HG02798 (cell line): ENCODE results near the gene TMEM184B.
"Not testable (repeated sequence)": the region's sequence is repeated elsewhere in the genome, so short reads cannot be mapped to it uniquely, and the experiment has no call there.

Experiments used
- ATAC-seq: cut with Tn5 transposase; IDR thresholded peaks from one replicate; pipeline ENCODE4 v1.9.1; 2021; ENCODE audit warnings: mild to moderate bottlenecking; ENCODE audit not compliant: unreplicated experiment, poor library complexity

TMEM184B gene

DNA sequence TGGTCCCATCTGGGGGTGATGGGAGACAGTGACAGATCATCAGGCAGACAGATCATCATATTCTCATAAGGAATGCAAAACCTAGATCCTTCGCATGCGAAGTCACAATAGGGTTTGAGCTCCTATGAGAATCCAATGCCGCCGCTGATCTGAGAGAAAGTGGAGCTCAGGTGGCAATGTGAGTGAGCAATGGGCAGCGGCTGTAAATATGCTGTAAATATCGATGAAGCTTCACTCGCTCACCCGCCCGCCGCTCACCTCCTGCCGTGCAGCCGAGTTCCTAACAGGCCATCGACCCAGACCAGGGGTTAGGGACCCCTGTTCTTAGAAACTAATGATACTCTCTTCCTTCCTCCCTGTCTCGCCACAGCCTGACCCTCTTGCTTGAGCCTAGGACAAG lies 81.8 kb downstream of the TMEM184B start:
- ATAC-seq, result no peak

DNA sequence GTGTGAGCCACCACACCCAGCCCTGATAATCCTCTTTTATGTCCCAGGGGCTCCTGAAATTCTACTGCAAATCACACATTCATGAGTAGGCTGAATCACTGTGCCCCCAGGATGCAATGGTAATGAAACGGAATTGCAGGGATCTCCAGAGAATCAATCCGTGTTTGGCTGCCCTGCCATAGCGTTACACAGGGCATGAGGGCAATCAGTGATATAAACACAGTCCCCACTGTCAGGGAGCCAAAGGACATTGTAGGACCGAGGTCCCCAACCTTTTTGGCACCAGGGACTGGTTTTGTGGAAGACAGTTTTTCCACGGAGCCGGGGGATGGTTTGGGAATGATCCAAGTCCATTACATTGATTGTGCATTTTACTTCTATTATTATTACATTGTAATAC lies 82.2 kb downstream of the TMEM184B start:
- ATAC-seq, result no peak

DNA sequence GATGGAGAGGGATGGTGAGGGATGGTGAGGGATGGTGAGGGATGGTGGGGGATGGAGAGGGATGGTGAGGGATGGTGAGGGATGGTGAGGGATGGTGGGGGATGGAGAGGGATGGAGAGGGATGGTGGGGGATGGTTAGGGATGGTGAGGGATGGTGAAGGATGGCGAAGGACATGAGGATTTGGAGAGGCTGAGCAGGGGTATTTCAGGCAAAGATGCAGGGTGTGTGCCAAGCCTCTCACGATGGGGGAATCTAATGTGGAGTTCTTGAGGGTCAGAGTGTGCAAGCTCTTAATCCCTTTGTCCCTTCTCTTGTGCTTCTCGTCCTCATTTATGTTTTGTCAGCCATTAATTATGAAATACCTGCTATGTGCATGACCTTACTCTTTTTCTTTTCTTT lies 83.7 kb downstream of the TMEM184B start:
- no peak for ATAC-seq

DNA sequence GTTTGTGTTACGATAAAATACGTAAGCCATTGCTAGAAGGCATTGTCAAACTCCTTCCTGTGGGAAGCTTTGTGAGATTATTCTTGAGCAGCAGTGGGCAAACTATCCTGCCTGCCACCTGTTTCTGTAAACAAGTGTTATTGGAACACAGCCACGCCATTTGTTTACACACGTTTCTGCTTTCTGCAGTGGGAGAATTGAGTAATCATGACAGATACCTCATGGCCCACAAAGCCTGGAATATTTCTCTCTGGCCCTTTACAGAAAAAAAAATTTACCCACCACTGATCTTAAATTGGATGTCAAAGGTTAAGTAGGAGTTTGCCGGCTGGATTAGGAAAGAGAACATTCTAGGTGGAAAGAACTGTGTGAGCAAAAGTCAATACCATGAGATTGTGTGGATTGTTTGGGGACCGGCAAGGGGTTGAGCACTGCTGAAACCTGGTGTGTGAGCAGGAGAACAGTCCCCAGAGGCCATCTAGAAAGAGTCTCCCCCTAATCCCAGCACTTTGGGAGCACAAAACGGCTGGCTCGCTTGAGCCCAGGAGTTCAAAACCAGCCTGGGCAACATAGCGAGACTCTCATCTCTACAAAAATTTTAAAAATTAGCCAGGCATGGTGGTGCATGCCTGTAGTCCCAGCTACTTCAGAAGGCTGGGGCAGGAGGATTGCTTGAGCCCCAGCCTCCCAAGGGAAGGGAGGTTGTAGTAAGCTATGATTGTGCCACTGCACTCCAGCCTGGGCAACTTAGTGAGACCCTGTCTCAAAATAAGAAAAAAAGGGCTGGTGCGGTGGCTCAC lies 85.2 kb downstream of the TMEM184B start:
- no peak for ATAC-seq

DNA sequence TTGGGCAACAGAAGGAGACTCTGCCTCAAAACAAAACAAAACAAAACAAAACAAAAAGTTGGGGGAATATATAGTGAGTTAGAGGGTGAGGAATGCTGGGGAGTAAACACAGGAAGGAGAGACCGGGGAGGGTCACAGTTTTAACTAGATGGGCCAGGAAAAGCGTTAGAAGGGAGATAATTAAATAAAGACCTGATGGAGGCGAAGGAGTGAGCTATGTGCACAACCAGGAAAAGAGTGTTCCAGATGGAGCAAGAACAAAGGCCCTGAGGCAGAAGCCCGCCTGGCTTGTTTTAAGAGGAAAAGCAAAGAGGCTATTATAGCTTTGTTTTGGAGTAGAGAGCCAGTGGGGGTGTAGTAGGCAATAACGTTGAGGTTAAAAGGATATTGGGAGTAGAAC lies 86.4 kb downstream of the TMEM184B start:
- ATAC-seq, result no peak

DNA sequence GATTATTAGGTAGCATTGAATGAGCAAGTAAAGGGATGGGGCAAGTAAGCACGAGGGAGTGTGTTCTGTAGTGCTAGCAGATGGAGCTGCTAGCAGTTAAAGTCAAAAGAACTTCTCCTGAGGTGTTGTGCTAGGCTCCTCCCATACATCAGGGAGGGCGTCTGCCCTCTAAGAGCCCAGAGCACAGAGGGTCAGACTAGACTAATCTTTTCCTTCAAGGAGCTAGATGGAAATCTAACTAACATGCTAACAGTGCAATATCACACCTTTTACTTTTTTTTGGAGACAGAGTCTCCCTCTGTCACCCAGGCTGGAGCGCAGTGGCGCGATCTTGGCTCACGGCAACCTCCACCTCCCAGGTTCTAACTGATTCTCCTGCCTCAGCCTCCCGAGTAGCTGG lies 88.0 kb downstream of the TMEM184B start:
- ATAC-seq, result no peak

DNA sequence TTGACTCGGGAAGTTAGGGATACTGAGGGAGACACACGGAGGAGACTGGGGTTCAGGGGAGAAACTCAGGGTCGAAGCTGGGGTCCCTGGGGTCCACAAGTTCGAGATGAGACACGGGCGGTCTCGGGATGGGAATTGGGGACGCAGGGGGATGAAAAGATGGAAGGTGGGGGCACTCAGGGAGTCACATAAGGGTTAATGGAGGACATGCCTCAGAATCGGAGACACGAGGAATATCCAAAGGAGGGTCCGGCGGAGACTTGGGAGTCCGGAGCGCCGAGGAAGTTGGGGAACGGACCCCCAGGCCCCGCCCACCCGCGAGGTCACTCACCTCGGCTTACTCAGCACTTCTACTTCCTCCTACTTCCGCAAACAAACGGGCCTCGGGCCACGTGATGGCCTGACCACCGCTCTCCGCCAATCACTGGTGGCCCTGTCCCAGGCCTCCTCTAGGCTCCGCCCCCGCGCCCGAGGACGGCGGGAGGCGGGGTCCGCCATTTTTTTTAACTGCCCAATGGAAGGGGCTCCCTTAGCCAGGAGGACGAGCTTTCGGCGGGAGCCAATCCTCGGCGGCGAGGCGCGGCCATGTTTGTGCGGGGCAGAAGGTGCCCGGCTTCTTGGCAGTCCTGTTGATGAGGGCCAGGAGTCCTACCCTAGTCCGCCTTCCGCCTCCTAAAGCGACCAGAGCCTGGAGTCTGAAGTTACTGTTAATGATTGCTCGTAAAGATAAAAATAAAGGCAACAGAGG lies 91.2 kb downstream of the TMEM184B start, which contains the start of gene PLA2G6:
TSS of gene PLA2G6 (minus strand) at position 378 of the 748 bp plus-strand sequence. CDS start 12,404 bp downstream, outside the sequence.
- peak; percentile 92 for ATAC-seq

DNA sequence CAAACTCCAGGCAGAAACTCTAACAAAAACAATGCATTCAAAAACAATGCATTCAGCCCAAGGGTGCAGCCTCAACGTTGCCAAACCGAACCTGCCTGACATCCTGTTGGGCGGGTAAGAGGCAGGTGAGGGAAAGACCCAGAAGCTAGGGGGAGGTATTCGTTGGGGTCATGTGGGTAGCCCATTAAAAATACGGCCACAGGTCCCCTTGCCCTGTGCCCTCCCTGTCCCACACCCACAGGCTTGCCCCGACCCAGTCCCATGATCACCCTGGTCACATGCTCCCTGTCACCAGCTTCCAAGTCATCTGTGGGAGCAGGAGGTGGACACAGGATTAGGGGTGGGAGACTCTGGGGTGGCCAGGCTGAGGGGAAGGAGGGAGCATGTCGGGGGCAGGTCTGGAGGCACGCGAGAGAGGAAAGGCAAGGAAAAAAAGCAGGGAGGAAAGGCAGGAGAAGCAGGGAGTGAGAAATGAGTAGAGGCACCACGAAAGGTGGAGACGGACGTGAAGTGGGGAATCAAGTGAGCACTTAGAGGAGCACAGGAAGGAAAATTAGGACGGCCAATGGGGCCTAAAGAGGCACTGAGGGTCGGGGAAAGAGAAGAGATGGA lies 91.9 kb downstream of the TMEM184B start:
- no peak for ATAC-seq

DNA sequence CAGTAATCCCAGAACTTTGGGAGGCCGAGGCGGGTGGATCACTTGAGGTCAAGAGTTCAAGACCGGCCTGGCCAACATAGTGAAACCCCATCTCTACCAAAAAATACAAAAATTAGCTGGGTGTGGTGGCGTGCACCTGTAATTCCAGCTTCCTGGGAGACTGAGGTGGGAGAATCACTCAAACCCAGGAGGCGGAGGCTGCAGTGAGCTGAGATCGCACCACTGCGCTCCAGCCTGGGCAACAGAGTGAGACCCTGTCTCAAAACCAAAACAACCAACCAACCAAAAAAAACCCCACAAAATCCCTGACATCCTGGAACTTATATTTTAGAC lies 94.2 kb downstream of the TMEM184B start:
- not testable (repeated sequence) for ATAC-seq

DNA sequence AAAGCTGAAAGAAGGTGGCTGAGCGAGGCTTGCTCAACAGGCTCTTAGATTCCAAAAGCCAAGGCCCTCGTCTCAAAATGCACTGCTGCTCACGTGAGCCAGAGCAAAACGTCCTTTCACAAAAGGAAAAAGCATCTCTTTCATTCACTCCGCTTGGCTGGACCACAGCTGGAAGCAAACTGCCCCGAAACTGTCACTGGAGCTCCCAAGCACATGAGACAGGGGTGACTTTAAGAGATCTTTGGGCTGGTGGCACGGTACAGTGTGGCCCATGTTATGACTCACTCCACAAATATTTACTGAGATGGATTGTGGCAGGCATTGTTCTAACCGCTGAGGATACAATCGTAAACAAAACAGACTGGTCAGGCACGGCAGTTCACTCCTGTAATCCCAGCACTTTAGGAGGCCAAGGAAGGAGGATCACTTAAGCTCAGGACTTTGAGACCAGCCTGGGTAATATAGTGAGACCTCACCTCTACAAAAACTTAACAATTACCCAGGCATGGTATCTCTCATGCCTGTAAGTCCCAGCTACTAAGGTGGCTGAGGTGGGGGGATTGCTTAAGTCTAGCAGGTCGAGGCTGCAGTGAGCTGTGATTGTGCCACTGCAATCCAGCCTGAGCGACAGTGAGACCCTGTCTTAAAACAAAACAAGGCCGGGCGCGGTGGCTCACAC lies 94.7 kb downstream of the TMEM184B start:
- ATAC-seq, result no peak

DNA sequence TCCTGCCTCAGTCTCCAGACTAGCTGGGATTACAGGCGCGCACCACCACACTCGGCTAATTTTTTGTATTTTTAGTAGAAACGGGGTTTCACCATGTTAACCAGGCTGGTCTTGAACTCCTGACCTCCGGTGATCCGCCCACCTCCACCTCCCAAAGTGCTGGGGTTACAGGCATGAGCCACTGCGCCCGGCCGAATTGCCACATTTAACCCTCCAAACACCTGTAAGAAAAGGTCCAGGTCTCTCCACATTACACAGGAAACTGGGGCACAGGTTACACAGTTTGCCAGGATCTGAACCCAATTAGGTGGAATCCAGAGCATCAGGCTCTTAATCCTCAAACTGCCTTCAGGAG lies 95.3 kb downstream of the TMEM184B start:
- not testable (repeated sequence) for ATAC-seq

DNA sequence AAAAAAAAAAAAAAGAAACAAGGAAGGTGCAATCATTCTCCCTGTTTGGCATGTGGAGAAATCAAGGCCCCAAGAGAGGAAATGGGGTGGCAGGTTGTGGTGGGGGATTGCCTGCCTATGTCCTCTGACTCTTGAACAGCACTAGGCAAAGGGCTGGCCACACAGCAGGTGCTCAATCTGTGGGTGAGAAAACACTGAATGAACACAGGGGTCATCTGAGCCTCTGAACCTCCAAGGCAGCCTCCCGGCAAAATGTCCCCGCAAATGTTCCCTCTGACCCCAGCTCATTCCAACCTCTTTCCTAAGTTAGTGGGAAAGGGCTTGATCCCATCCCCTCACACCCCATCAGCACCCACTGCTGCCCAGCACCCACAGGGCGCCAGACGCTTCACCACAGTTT lies 95.8 kb downstream of the TMEM184B start:
- ATAC-seq, result no peak

DNA sequence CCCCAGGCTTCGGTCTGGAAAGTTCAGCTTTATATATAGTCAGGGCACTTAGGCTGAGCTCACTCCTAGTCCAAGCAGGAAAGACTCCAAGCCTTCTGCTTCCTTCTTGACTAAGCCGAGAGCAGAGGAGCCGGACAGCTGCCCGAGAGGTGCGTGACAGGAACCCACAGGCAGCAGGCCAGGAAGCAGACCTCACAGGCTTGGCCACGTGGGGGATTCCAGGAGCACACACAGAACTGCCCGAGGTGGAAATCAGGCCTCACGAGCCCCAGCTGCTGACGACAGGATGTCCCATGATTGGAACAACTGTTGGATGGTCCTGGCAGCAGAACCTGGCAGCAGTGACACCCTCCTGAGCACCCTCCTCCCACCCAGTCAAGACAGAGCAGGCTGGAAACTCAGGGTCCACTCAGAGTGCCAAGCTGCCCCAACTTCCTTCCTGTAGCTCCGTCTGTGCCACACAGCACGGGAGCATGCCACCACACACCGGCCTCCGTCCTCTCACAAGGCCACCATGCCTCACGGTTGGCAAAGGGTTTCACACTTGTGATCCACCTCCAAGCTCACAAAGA lies 96.6 kb downstream of the TMEM184B start:
- ATAC-seq, result no peak

DNA sequence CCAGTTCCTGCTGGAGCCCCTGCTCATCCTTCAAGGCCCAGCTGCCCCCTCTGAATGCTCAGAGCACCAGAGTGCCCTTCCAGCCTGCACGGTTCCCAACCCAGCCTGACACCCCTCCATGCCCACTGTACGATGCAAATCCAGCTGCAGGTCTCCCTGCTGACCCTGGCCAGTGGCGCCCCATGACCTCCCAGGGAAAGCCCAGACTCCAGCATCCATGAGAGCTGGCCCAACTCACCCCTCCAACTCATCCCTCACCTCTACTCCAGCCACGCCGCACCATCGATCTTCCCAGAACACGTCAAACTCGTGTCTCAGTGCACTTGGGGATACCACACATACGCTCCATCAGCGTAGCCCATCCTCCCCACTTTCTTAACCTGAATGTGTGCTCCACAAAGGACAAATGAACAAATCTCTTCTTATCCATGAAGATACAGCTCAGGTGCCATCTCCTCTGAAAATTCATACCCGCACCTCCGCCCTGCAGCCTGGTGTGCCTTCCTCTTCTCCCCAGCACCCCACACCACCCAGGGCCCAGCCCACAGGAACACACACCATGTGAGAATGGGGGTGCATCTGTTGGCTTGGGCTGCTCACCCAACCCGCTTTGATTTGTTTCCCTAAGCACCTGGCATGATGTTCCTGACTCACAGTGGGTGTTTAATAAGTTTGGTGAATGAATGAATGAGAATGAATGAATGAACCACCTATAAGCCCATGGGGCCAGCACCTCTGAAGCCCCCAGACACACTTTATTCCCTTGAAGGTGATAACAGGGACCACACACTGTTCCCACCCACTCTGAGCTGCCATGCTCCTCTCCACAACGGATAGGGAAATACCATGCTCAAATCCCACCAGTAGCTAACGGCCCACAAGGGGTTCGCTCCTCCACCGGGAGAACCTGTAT lies 97.3 kb downstream of the TMEM184B start:
- ATAC-seq, result no peak

DNA sequence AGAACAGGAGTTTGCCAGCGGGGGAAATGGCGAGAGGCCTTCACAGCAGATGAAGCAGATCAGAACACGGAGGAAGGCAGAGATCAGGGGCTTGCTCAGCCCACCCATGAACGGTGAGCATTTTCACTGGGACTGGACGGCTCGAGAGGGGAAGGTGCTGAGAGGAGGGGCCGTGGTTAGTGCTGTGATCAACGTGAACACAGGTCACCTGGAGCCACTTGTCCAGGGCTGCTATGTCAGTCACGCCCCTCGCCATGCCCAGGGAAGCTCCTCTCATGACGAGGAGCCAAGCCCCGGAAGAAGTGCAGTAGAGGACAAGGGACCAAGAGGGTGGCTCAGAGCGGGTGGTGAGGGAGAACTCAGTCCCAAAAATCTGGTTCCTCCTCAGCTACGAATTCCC lies 98.2 kb downstream of the TMEM184B start:
- ATAC-seq, result no peak

DNA sequence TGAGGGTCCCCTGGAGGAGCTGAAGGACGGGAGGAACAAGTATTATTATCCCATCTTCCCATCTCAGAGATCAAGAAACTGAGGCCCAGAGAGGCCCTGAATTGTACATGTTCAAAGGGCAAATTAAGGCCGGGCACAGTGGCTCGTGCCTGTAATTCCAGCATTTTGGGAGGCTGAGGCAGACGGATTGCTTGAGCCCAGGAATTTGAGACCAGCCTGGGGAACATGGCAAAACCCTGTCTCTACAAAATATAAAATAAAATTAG lies 99.2 kb downstream of the TMEM184B start:
- ATAC-seq, result no peak

DNA sequence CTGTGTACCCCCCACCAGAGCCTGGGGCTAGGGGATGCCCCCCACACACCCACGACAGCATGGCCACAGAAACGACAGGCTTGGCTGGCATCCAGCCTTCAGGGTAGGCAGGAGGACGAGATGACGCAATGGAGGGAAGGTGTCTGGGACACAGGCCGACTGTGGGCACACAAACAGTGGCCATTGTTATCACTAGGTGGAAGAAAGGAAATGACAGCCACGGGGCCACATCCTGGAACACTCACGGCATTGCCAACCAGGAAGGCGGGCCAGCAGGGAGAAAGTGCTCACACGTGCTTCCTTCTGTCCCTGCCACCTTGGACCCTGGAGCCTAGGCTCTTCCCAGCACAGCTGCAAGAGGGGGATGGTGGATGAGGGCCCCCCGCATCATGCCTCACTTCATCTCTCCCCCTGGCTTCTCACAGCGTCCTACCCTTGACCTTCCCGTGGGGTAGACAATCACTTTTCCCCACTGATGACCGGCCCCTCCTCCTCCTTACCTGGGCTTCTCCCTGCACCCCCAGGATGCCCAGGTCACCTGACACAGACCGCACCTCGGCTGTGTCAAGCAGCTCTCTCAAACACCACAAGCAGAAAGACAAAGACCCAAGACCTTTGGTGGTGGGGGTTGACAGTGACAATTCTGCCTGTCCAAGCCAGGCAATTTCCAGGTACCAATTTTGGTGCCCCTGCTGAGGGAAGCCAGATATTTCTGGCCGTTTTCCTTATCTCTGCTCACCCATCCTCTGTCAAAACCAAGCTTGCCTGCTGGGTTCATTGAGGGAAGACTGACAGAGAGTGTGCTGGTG lies 99.8 kb downstream of the TMEM184B start:
- no peak for ATAC-seq

DNA sequence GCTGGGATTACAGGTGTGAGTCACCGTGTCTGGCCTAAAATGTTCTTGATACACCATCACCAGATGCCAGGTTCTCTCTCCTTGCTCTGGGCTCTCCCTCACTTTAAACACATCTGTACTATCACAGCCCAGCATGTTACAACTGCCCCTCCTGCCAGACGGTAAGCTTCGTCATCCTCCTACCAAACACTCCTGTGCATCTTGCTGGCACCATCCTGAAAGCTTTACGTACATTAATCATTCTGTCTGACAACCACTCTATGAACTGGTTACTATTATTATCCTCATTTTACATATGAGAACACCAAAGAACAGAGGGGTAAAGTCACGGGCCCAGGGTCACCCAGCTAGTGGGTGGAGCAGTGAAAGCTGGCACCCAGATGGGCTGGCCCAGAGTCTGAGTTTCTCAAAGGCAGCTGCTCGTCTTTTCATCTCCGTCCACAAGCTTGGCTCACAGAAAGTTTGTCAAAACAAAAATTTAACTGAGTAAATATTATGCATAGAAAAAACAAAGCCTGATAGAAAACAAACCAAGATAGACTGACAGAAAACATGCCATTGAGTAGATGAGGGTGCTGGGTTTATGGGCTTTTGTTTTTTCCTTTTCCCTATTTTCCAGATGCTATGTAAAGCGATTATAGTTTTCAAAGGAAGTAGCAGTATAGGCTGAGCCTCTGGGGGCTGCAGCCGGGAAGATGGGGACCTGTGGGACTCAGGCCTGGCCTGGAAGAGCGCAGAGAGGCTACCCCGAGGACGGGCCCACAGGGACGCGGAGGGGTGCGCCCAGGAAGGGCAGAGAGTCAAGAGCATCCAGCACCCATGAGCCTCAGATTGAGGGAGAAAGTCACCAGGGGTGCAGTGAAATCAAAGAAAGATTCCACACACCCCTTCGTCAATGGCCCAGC lies 100.6 kb downstream of the TMEM184B start:
- no peak for ATAC-seq
